Measurements from ENCODE around the gene FAM162A.
A peak's percentile ranks its signal among the peaks of the same experiment; 100 is the strongest.
"Not testable (repeated sequence)": the region's sequence is repeated elsewhere in the genome, so short reads cannot be mapped to it uniquely, and the experiment has no call there.

The FAM162A gene

GRCh38 chr3:122357828-122358702 is 25.9 kb upstream of the FAM162A start:
- no peaks in the 10 kb centered on the region for H3K27me3 Mint-ChIP-seq (ENCODE audit: low read depth, poor library complexity)
- no peak overlapping the region for H3K27ac Mint-ChIP-seq
- H3K36me3 Mint-ChIP-seq (ENCODE audit: low read depth), result peaks cover 33% of the 10 kb centered on the region
- H3K4me1 Mint-ChIP-seq, result no peaks in the 10 kb centered on the region
- H3K9me3 Mint-ChIP-seq, result no peaks in the 10 kb centered on the region
- TF ChIP-seq CTCF (IDR thresholded peaks at IDR 0.05), result no peak
- DNase-seq, result no peak
- H3K4me3 Mint-ChIP-seq, result no peak overlapping the region

- DNase-seq, result no peak
- TF ChIP-seq CTCF (IDR thresholded peaks at IDR 0.05), result no peak
- Mint-ChIP-seq H3K36me3 (ENCODE audit: low read depth) (peaks cover 39% of the 10 kb centered on the region), H3K27ac (peak overlapping the region; percentile 13), H3K27me3 (ENCODE audit: low read depth, poor library complexity) (no peaks in the 10 kb centered on the region), H3K4me1 (no peaks in the 10 kb centered on the region), H3K4me3 (no peak overlapping the region), H3K9me3 (no peaks in the 10 kb centered on the region)
Measured at GRCh38 chr3:122358703-122359032, 25.3 kb upstream of the FAM162A start.

- Mint-ChIP-seq H3K4me3 (no peak overlapping the region), H3K36me3 (ENCODE audit: low read depth) (peaks cover 59% of the 10 kb centered on the region), H3K27me3 (ENCODE audit: low read depth, poor library complexity) (no peaks in the 10 kb centered on the region), H3K9me3 (no peaks in the 10 kb centered on the region), H3K27ac (no peak overlapping the region), H3K4me1 (no peaks in the 10 kb centered on the region)
- TF ChIP-seq CTCF (IDR thresholded peaks at IDR 0.05), result no peak
- DNase-seq, result no peak
Measured at GRCh38 chr3:122362026-122362425, 22.0 kb upstream of the FAM162A start.

DNA sequence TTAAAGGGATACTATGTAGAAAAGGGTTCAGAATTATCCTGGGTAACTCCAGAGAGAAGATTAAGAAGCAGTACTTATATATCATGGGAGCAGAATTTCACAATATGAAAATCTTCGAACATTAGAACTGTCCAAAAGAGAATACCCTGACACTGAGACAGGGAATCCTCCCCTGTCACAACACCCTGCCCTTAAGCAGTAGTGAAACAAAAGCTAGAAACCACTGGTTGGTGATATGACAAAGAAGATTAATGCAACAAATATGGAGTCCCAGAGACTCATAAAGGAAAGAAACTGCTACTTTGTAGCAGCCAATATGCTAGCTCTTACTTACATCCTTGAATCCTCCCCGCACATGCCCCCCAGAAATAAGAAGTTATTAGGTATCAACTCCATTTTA is 19.5 kb upstream of the FAM162A start:
- Mint-ChIP-seq H3K36me3 (ENCODE audit: low read depth) (peaks cover 62% of the 10 kb centered on the region), H3K27ac (no peak overlapping the region), H3K9me3 (no peaks in the 10 kb centered on the region), H3K4me1 (no peaks in the 10 kb centered on the region), H3K4me3 (no peak overlapping the region), H3K27me3 (ENCODE audit: low read depth, poor library complexity) (no peaks in the 10 kb centered on the region)
- no peak for DNase-seq
- TF ChIP-seq CTCF (IDR thresholded peaks at IDR 0.05), result no peak

DNA sequence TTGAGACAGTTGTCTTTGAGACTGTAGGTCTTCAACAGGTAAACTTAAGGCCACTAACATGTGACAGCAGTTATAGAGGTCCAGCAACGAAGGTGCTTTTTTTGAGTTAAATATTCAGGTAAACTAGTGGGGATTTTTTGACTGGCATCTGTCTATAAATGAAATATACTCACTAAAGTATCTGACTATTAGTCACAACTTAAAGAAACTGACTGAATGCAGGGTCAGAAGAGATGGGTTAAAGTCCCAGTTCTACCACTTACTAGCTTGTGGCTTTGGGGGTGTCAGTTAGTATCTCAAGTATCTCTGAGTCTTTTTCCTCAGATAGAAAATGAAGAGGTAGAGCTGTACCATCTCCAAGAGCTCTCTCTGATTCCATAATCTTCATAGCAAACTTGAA is 18.9 kb upstream of the FAM162A start:
- Mint-ChIP-seq H3K4me1 (no peaks in the 10 kb centered on the region), H3K27me3 (ENCODE audit: low read depth, poor library complexity) (no peaks in the 10 kb centered on the region), H3K27ac (no peak overlapping the region), H3K9me3 (no peaks in the 10 kb centered on the region), H3K4me3 (no peak overlapping the region), H3K36me3 (ENCODE audit: low read depth) (peaks cover 63% of the 10 kb centered on the region)
- TF ChIP-seq CTCF (IDR thresholded peaks at IDR 0.05), result no peak
- DNase-seq, result no peak

GRCh38 chr3:122365582-122366378 is 18.2 kb upstream of the FAM162A start:
- not testable (repeated sequence) for H3K27ac Mint-ChIP-seq, H3K4me3 Mint-ChIP-seq

More at GRCh38 chr3:122365582-122366378, 18.2 kb upstream of the FAM162A start:
- peaks cover 59% of the 10 kb centered on the region for H3K36me3 Mint-ChIP-seq (ENCODE audit: low read depth)
- H3K4me1 Mint-ChIP-seq; DNase-seq; H3K9me3 Mint-ChIP-seq; H3K27me3 Mint-ChIP-seq (ENCODE audit: low read depth, poor library complexity): not testable (repeated sequence)

All from nephron progenitor cell (in vitro differentiated cells).